Mesodermal cell (in vitro differentiated cells): ENCODE data around the gene STK4. TPM values are rescaled to one million over a fixed set of nuclear protein-coding genes. Genes with fewer than 3 reads are reported as not detected.

Experiments used
- H3K27ac ChIP-seq: 2 replicates; pipeline ENCODE4 v1.7.0; 2013; ENCODE audit warnings: mild to moderate bottlenecking, low read depth, low read length, moderate library complexity; ENCODE audit not compliant: severe bottlenecking
- H3K36me3 ChIP-seq: 2 replicates; pipeline ENCODE4 v1.7.1; 2013; ENCODE audit warnings: mild to moderate bottlenecking, low read length, moderate library complexity; ENCODE audit not compliant: control insufficient read depth, insufficient read depth
- H3K4me1 ChIP-seq: one replicate; pipeline ENCODE4 v1.7.1; 2013; ENCODE audit warnings: mild to moderate bottlenecking, low read length; ENCODE audit not compliant: insufficient read depth, control insufficient read depth, poor library complexity, severe bottlenecking
- H3K4me3 ChIP-seq: 2 replicates; pipeline ENCODE4 v1.7.0; 2013; ENCODE audit warnings: low read length, control low read depth, mild to moderate bottlenecking; ENCODE audit not compliant: insufficient read depth, poor library complexity, severe bottlenecking; ENCODE audit errors: extremely low read depth
- H3K9me3 ChIP-seq: 2 replicates; pipeline ENCODE4 v1.7.1; 2013; ENCODE audit warnings: mild to moderate bottlenecking, low read length, moderate library complexity; ENCODE audit not compliant: control insufficient read depth
- WGBS, 2 experiments: methylation state at CpG; one replicate each; pipeline ENCODE4 v1.1.5; 2013; ENCODE audit warnings: missing lambda C conversion rate in 2 of 2; ENCODE audit not compliant: insufficient coverage in 2 of 2; 5-methylcytosine and 5-hydroxymethylcytosine counted together
- polyA plus RNA-seq, 2 experiments: library from polyadenylated mRNA; stranded (reverse); fragments of 50-300 nt; gene quantifications; one replicate each; pipeline ENCODE4 v1.2.3, GENCODE V29; 2013

Gene STK4
- polyA plus RNA-seq (2013, experiment 1 of 2): 25.5 TPM
- 25.5 TPM for polyA plus RNA-seq (2013, experiment 2 of 2)

DNA sequence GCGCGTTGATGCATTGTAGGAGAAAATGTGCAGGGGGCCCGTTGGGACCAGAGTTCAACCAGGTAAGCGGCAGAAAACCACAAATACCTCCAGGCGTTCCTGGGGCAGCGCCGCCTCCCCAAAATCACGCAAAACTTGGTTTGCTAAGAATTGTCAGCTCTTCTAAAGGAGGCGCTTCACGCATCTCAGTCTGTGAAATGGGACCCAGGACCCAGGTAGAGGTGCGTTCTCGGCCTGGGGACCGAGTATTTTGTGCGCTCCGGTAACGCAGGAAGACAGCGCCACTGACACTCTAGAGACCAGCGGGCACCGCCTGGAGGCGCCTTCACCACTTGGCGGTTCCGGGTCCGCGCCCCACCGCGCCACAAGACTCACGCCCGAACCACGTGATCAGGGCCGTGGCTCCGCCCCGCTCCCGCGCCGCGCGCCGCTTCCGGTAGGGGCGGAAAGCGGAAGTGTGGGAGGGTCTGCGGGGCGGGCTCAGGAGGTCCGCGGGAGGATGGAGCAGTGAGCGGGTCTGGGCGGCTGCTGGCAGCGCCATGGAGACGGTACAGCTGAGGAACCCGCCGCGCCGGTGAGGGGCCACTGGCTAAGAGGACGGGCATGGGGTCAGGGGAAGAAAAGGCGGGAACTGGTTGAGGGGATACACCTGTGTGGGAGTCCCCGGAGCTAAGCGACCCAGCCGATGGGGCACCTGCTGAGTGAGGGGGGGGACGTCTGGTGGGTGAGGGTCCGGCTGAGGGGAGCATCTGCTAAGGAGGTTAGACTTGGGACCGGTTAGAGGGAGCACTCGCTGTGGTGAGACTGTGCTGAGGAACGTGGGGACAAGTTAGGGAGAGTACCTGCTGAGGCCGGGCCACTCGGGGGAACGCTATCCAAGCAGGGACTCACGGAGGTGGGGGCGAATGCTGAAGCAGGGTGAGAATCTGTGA lies at the start of gene STK4:
Gene STK4, plus strand, starts transcription at position 483 of the 932 bp plus-strand sequence. Its CDS starts 57 bp downstream, at position 540.
- peaks cover 21% of the 10 kb centered on the region for H3K4me1 ChIP-seq
- no peaks in the 10 kb centered on the region for H3K36me3 ChIP-seq
- WGBS, 2 experiments: 3% methylated on average over 52 to 66 of the region's 68 CpGs
- H3K27ac ChIP-seq: peak within 1 kb of the TSS; percentile 48
- H3K4me3 ChIP-seq: peak within 1 kb of the TSS; percentile 70
- H3K9me3 ChIP-seq: peaks cover 7% of the 10 kb centered on the region

DNA sequence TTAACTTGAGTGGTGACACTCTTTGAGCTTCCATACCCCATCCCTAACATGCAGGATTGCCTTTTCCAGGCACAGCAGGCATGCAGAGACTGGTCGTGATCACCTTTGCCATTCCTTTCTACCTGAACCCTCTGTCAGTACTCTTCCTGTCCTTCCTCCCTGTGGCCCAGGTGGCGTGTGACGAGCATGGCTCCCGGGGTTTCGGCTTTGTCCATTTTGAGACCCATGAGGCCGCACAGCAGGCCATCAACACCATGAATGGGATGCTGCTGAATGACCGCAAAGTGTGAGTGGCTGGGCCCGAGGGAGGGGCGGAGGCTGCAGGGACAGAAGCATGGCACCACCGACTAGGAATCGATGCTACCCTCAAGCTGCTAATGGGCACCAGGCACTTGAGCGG lies 49.7 kb upstream of the STK4 start:
- Histone ChIP-seq H3K27ac (no peak overlapping the region), H3K9me3 (no peaks in the 10 kb centered on the region), H3K4me1 (peaks cover 2% of the 10 kb centered on the region), H3K36me3 (peaks cover 71% of the 10 kb centered on the region), H3K4me3 (no peak overlapping the region)
- WGBS, 2 experiments: 88 to 91% methylated on average over 11 to 12 of the region's 12 CpGs

- H3K4me1 ChIP-seq: no peaks in the 10 kb centered on the region
- no peak overlapping the region for H3K4me3 ChIP-seq
- no CpG with 5 or more reads among the region's 2 CpGs for WGBS, 2 experiments
- H3K36me3 ChIP-seq: peaks cover 74% of the 10 kb centered on the region
- no peak overlapping the region for H3K27ac ChIP-seq
- H3K9me3 ChIP-seq: no peaks in the 10 kb centered on the region
Observed at GRCh38 chr20:44917399-44917798, 48.9 kb upstream of the STK4 start.

GRCh38 chr20:44918342-44918741 lies 48.0 kb upstream of the STK4 start:
- no peak overlapping the region for H3K27ac ChIP-seq
- no peaks in the 10 kb centered on the region for H3K9me3 ChIP-seq
- H3K4me3 ChIP-seq: no peak overlapping the region
- peaks cover 74% of the 10 kb centered on the region for H3K36me3 ChIP-seq
- 94 to 100% methylated on average over 1 to 3 of the region's 3 CpGs for WGBS, 2 experiments
- H3K4me1 ChIP-seq: no peaks in the 10 kb centered on the region

GRCh38 chr20:44918761-44919160 lies 47.6 kb upstream of the STK4 start:
- WGBS, 2 experiments: 96 to 97% methylated on average over 8 to 9 of the region's 10 CpGs
- Histone ChIP-seq H3K9me3 (no peaks in the 10 kb centered on the region), H3K27ac (no peak overlapping the region), H3K4me3 (no peak overlapping the region), H3K36me3 (peaks cover 74% of the 10 kb centered on the region), H3K4me1 (no peaks in the 10 kb centered on the region)

- no peak overlapping the region for H3K27ac ChIP-seq
- H3K36me3 ChIP-seq: peaks cover 78% of the 10 kb centered on the region
- 96 to 99% methylated on average over 12 to 14 of the region's 14 CpGs for WGBS, 2 experiments
Observed at GRCh38 chr20:44921447-44921846, 44.9 kb upstream of the STK4 start.

DNA sequence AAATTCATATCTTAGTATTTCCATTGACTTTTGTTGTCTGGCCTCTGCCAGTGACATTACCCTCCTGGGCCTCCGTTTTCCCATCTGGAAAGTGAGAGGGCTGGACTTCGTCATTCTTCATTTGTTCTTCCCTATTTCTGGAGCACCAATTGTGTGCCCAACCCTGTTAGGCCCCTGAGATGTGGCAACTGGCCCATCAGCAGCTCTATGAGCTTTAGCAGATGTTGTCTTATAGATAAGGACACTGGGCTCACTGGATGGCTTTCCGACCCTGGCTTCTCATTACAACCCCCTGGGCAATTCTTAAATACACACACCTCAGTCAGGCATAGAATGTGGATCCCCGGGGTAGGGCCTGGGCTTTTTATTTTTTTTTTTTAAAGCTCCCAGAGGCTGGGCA lies 41.8 kb upstream of the STK4 start:
- Histone ChIP-seq H3K27ac (no peak overlapping the region), H3K36me3 (peaks cover 50% of the 10 kb centered on the region), H3K4me3 (no peak overlapping the region), H3K4me1 (no peaks in the 10 kb centered on the region), H3K9me3 (no peaks in the 10 kb centered on the region)
- 85 to 93% methylated on average over 3 to 4 of the region's 4 CpGs for WGBS, 2 experiments

More at GRCh38 chr20:44921447-44921846, 44.9 kb upstream of the STK4 start:
- Histone ChIP-seq H3K9me3 (no peaks in the 10 kb centered on the region), H3K4me3 (no peak overlapping the region), H3K4me1 (no peaks in the 10 kb centered on the region)

DNA sequence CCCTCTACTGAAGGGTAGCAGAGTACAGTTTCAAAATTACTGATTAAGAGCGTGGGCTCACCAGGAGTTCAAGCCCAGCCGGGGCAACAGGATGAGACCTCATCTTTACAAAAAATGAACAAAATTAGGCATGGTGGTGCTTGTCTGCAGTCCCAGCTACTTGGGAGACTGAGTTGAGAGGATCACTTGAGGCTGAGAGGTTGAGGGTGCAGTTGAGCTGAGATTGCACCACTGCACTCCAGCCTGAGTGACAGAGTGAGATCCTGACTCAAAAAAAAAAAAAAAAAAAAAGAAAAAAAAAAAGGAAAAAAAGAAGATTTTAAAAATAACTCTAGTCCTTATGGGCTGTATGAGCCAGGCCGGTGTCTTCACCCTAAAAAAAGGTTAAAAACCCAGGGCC lies 37.7 kb upstream of the STK4 start:
- H3K9me3 ChIP-seq: no peaks in the 10 kb centered on the region
- WGBS, 2 experiments: 81 to 100% methylated on average over 2 to 3 of the region's 3 CpGs
- H3K4me1 ChIP-seq: no peaks in the 10 kb centered on the region
- peaks cover 58% of the 10 kb centered on the region for H3K36me3 ChIP-seq
- no peak overlapping the region for H3K4me3 ChIP-seq
- H3K27ac ChIP-seq: no peak overlapping the region

- Histone ChIP-seq H3K4me3 (no peak overlapping the region), H3K36me3 (peaks cover 58% of the 10 kb centered on the region), H3K27ac (no peak overlapping the region), H3K9me3 (no peaks in the 10 kb centered on the region), H3K4me1 (no peaks in the 10 kb centered on the region)
- WGBS, 2 experiments: 95 to 97% methylated on average over 11 to 12 of the region's 18 CpGs
Observed at GRCh38 chr20:44930517-44931168, 35.7 kb upstream of the STK4 start.

DNA sequence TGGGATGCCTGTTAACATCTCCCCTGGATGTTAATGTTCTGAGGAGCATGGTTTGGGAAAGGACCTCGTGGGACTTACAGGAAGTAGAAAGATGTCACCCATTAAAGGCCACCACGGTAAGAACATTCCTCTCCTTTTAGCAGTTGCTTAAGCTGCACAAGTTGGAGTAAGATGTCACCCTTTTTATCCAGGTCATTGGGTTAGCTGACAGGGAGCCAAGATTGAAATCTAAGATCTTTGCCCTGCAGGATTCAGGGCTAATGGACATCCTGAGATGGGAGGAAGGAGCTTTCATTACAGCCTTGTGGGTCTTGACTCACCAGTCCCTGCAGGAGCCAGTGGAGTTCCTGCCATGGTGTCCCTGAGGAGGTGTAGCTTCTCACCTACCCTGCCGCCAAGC lies 34.4 kb upstream of the STK4 start:
- no peak overlapping the region for H3K4me3 ChIP-seq
- H3K27ac ChIP-seq: no peak overlapping the region
- peaks cover 63% of the 10 kb centered on the region for H3K36me3 ChIP-seq
- no peaks in the 10 kb centered on the region for H3K9me3 ChIP-seq
- H3K4me1 ChIP-seq: no peaks in the 10 kb centered on the region
- WGBS, 2 experiments: 100% methylated on average over 2 to 3 of the region's 3 CpGs
